ENCODE data around the gene XXYLT1. TPM values are rescaled to one million over a fixed set of nuclear protein-coding genes. Genes with fewer than 3 reads are reported as not detected.

XXYLT1 gene
- total and polyA plus RNA-seq, 10 of the 15 experiments (the other 5 are each of a cell fraction or from before 2014, with no cell fraction given), result 1.2 to 14.2 (median 9.3) TPM

DNA sequence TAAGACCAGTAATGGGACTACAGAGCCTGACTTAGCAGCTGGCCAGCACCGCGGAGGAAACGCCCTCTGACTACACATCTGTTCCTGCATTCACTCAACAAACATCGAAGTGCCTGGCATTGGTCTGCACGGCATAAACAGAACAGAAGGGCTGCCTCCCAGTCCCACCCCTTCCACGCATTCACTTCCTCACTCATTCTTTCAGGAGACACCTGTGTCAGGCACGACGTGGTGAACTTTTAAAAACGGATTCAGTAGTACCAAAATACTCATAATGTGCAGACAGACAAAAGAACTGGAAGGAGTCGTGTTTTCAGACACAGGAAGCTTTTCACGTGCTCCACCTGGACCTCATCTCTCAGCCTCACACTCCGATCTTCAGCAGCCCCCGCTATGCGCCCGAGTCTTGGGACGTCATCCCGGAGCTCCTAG lies 123.3 kb downstream of the XXYLT1 start:
- ChIA-PET SMC1A (ENCODE audit: uncharacterized antibody, unreplicated experiment) (interaction anchor here (1.3 to 8.7 kb wide), 9 partner anchors 8 to 465 kb away, joined by 3 to 178 read pairs (median 8); no protein-coding TSS in a partner anchor), CTCF (interaction anchor here (0.6 to 4.2 kb wide), 8 partner anchors 10 to 465 kb away, joined by 3 to 44 read pairs (median 4); no protein-coding TSS in a partner anchor), POLR2A (interaction anchor here (1.0 to 5.7 kb wide), 9 partner anchors 9 to 109 kb away, joined by 3 to 136 read pairs (median 8); no protein-coding TSS in a partner anchor), RAD21 (ENCODE audit: unreplicated experiment) (interaction anchor here (0.9 to 6.6 kb wide), 16 partner anchors 12 to 476 kb away, joined by 3 to 111 read pairs (median 6); partner anchors contain the start of genes LSG1 and PPP1R2)
- ATAC-seq, result peak; percentile 83
- Histone ChIP-seq H3K4me1 (ENCODE audit: control insufficient read depth, insufficient read depth, low read length) (peaks cover 46% of the 10 kb centered on the region), H2AFZ (ENCODE audit: control insufficient read depth, low read depth, low read length) (peak overlapping the region; percentile 35), H3K27ac (ENCODE audit: control insufficient read depth, insufficient read depth) (peak overlapping the region; percentile 91), H3K9me3 (replicated peaks; ENCODE audit: control insufficient read depth, insufficient read depth, low read length) (no peaks in the 10 kb centered on the region), H3K36me3 (ENCODE audit: control insufficient read depth in 2 of 2, insufficient read depth in 2 of 2, low read length in 1 of 2) (peaks cover 0 to 6% of the 10 kb centered on the region in 2 experiments; a peak in 2 of 4 replicates), H3K27me3 (replicated peaks in 1 of 2; ENCODE audit: control insufficient read depth in 2 of 2, insufficient read depth in 2 of 2, low read length in 1 of 2) (no peaks in the 10 kb centered on the region), H3K4me3 (peak overlapping the region; percentile 93), H3K79me2 (ENCODE audit: control insufficient read depth, insufficient read depth, low read length) (peaks cover 41% of the 10 kb centered on the region), H3K9ac (ENCODE audit: control insufficient read depth, insufficient read depth, low read length) (peak overlapping the region; percentile 87), H3K4me2 (ENCODE audit: control insufficient read depth, insufficient read depth) (peak overlapping the region; percentile 99), H4K20me1 (ENCODE audit: control insufficient read depth, insufficient read depth) (no peaks in the 10 kb centered on the region)
- FAIRE-seq, result peak; percentile 69
- in situ Hi-C loops (cut with MboI) (loop anchor here (5.0 to 25.0 kb wide), 3 partner anchors 110 to 1290 kb away; partner anchors contain the start of genes PPP1R2 and UBXN7), intact Hi-C loops (cut with micrococcal nuclease; ENCODE audit: unreplicated experiment) (loop anchor here (1.0 to 2.0 kb wide), 2 partner anchors 18 to 111 kb away; no protein-coding TSS in a partner anchor)
- under 1% methylated on average over 17 of the region's 17 CpGs for WGBS (ENCODE audit: insufficient coverage, insufficient replicate concordance, low lambda C conversion rate, missing lambda C conversion rate)
- no TSS peak for BruUV-seq (replicated peaks)
- peak; percentile 91 for DNase-seq (ENCODE audit: low read depth, low spot score)
- TF ChIP-seq ELK1 (IDR thresholded peaks at IDR 0.05; ENCODE audit: low read depth, low read length), result no peak
- TF ChIP-seq, protein P1, sequence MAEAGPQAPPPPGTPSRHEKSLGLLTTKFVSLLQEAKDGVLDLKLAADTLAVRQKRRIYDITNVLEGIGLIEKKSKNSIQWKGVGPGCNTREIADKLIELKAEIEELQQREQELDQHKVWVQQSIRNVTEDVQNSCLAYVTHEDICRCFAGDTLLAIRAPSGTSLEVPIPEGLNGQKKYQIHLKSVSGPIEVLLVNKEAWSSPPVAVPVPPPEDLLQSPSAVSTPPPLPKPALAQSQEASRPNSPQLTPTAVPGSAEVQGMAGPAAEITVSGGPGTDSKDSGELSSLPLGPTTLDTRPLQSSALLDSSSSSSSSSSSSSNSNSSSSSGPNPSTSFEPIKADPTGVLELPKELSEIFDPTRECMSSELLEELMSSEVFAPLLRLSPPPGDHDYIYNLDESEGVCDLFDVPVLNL (IDR thresholded peaks at IDR 0.05; ENCODE audit: low read depth, low read length), result no peak
- TF ChIP-seq, protein P2, sequence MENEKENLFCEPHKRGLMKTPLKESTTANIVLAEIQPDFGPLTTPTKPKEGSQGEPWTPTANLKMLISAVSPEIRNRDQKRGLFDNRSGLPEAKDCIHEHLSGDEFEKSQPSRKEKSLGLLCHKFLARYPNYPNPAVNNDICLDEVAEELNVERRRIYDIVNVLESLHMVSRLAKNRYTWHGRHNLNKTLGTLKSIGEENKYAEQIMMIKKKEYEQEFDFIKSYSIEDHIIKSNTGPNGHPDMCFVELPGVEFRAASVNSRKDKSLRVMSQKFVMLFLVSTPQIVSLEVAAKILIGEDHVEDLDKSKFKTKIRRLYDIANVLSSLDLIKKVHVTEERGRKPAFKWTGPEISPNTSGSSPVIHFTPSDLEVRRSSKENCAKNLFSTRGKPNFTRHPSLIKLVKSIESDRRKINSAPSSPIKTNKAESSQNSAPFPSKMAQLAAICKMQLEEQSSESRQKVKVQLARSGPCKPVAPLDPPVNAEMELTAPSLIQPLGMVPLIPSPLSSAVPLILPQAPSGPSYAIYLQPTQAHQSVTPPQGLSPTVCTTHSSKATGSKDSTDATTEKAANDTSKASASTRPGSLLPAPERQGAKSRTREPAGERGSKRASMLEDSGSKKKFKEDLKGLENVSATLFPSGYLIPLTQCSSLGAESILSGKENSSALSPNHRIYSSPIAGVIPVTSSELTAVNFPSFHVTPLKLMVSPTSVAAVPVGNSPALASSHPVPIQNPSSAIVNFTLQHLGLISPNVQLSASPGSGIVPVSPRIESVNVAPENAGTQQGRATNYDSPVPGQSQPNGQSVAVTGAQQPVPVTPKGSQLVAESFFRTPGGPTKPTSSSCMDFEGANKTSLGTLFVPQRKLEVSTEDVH (IDR thresholded peaks at IDR 0.05; ENCODE audit: low read depth, partially characterized antibody), result no peak
- TF ChIP-seq, protein P3, sequence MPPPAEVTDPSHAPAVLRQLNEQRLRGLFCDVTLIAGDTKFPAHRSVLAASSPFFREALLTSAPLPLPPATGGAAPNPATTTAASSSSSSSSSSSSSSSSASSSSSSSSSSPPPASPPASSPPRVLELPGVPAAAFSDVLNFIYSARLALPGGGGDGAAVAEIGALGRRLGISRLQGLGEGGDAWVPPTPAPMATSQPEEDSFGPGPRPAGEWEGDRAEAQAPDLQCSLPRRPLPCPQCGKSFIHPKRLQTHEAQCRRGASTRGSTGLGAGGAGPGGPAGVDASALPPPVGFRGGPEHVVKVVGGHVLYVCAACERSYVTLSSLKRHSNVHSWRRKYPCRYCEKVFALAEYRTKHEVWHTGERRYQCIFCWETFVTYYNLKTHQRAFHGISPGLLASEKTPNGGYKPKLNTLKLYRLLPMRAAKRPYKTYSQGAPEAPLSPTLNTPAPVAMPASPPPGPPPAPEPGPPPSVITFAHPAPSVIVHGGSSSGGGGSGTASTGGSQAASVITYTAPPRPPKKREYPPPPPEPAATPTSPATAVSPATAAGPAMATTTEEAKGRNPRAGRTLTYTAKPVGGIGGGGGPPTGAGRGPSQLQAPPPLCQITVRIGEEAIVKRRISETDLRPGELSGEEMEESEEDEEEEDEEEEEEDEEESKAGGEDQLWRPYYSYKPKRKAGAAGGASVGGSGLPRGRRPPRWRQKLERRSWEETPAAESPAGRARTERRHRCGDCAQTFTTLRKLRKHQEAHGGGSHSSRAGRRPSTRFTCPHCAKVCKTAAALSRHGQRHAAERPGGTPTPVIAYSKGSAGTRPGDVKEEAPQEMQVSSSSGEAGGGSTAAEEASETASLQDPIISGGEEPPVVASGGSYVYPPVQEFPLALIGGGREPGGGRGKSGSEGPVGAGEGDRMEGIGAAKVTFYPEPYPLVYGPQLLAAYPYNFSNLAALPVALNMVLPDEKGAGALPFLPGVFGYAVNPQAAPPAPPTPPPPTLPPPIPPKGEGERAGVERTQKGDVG (CRISPR knock-in tag; IDR thresholded peaks at IDR 0.05), result no peak
- TF ChIP-seq, protein P4, sequence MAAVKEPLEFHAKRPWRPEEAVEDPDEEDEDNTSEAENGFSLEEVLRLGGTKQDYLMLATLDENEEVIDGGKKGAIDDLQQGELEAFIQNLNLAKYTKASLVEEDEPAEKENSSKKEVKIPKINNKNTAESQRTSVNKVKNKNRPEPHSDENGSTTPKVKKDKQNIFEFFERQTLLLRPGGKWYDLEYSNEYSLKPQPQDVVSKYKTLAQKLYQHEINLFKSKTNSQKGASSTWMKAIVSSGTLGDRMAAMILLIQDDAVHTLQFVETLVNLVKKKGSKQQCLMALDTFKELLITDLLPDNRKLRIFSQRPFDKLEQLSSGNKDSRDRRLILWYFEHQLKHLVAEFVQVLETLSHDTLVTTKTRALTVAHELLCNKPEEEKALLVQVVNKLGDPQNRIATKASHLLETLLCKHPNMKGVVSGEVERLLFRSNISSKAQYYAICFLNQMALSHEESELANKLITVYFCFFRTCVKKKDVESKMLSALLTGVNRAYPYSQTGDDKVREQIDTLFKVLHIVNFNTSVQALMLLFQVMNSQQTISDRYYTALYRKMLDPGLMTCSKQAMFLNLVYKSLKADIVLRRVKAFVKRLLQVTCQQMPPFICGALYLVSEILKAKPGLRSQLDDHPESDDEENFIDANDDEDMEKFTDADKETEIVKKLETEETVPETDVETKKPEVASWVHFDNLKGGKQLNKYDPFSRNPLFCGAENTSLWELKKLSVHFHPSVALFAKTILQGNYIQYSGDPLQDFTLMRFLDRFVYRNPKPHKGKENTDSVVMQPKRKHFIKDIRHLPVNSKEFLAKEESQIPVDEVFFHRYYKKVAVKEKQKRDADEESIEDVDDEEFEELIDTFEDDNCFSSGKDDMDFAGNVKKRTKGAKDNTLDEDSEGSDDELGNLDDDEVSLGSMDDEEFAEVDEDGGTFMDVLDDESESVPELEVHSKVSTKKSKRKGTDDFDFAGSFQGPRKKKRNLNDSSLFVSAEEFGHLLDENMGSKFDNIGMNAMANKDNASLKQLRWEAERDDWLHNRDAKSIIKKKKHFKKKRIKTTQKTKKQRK (IDR thresholded peaks at IDR 0.05; ENCODE audit: low read depth, low read length), result no peak
- TF ChIP-seq ESRRA (IDR thresholded peaks at IDR 0.05; ENCODE audit: low read length), result no peak
- TF ChIP-seq NBN (IDR thresholded peaks at IDR 0.05), result peak; percentile 81
